ENCODE results near the gene SFXN5.

The SFXN5 gene

DNA sequence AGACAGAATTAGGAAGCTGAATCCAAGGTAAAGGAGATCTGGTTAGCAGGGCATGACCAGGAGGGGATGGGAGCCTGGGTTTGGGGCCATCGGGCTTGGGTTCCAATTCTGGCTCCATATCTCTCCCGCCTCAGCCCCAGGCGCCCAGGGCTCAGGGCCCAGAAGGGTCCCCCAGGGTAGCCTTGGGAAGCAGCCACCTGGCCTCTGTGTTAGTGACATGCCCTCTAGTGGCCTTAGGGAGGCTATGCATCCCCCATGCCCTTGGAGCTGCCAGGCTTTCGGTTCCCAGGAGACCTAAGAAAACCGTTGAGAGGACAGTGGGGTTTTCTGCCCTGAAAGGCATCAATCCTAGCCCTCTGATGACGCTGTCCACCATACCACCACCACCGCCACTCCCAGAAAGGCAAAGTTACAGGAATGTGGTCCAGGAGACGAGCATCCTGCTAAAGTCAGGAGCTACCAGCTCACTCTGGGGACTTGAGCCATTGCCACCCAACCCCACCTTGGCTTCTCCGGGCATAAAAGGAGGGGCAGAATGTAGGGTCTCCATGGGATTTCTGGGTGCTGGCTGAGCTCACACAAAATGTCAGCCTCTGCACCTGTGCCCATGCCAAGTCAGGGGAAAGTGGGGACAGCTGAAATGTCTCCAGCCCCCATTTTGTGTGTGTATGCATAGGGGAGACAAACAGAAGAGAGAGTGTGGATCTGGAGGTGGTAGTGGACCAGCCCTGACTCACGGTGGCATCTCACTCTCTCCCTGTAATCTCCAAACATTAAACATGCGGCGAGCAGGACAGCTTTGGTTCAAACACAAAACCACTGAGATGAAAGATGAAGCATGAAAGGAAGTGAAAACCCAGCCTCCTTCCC lies 97.7 kb downstream of the SFXN5 start:
- peak in 3 of 6 experiments; percentile 3 to 12 (median 7) for DNase-seq

DNA sequence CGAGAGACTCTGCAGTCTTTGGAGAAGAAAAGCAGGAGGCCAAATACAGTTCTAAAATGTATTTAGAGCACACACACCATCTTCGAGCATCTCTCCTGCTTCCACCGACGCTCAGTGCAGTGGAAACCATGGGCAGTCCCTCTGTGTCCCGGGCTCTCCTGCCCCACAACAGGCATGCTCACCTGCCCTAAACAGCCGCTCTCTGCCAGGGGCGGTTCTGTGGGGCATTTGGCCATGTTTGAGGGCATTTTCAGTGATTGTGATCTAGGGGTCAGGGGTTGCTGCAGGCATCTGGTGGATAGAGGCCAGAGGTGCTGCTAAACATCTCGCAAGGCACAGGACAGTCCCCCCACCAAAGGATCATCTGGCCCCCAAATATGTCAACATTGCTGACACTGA lies 98.4 kb downstream of the SFXN5 start:
- no peak for DNase-seq

DNA sequence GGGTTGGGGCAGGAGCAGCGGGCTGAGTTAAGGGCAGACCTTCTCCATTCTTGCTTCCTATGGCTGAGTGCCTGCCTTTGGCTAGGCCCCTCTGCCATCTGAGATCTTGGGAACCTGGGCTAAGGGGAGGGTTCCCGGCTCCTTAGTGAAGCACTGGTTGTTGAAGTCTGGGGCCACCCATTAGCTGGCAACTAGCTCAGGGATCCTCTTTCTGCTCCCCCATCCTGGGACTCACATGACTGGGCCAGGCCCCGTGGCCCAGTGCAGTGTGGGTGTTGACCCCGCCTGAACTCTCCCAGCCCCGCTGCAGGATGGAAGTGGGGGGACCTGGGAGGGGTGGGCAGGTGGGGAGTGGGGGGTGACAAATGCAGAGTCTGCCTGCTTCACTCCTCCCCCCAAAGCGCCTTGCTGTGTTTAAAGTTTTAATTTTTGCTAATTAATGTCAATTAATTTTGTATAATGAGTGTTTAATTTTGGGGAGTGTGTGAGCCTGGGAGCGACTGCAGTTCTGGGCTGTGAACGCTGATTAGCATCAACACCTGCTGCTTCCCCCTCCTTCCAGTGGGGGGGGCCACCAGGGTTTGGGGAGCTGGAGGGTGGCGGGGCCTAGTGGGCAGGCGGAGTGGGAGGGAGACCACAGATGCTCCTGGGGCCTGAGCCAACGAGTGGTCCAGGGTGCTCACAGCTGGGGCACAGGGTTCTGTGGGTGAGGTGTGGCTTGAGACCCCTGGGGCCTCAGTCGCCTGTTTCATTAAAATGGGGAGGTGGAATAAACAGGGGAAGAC lies 99.0 kb downstream of the SFXN5 start:
- DNase-seq, result no peak

DNA sequence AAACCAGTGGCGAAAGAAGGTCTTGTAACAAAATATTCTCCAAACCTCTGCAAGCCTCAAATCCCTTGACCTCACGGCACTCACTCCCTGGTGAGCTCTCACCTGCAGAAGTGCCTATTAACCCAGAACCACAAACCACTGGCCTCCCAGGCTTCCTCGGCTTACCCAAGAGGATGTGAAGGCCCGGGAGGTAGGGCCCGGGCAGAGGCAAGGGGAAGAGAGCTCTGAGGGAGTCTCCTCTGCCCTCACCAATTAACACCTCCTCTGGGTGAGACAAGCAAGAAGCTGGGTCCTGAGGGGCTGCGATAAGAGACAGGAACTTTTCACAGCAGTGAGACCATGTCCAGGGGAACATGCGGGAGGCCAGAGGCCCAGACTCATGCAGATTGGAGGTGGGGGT lies 100.5 kb downstream of the SFXN5 start:
- no peak for DNase-seq

DNA sequence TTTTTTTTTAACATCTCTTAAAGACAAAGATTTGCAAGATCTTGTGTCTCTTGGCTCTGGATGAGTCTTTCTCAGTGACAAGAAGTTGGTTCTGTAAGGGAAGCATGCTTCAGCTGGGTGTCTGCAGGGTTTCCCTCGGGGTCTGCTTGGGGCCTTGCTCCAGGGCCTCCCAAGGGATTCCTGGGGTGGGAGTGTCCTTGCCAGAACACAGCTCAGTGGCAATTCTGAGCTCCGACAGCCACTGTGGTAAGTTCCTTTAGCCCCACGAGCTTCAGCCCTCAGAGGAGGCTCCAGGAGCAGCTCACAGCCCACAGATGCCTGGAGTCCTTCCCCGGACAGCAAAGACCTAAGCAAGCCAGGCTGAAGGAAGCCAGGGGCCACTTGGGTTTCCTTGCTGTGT lies 101.8 kb downstream of the SFXN5 start:
- DNase-seq, result no peak

DNA sequence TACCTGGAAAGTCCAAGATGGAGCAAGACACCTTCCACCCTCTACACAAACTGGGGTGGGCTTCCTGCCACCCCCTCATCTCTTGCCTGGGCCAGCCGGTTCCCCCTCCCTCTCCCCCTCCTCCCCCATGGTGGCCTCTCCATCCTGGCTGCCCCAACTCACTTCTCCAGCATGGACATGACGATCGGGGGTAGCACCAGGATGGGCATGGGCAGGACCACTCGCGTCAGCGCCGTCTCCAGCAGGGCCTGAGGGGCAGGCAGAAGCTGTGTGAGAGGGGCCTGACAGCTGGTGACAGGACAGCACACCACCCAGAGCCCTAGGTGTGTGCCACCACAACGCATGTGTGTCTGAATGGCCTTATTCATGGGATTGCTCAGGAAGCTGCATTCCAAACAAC lies 103.2 kb downstream of the SFXN5 start:
- DNase-seq, result no peak

DNA sequence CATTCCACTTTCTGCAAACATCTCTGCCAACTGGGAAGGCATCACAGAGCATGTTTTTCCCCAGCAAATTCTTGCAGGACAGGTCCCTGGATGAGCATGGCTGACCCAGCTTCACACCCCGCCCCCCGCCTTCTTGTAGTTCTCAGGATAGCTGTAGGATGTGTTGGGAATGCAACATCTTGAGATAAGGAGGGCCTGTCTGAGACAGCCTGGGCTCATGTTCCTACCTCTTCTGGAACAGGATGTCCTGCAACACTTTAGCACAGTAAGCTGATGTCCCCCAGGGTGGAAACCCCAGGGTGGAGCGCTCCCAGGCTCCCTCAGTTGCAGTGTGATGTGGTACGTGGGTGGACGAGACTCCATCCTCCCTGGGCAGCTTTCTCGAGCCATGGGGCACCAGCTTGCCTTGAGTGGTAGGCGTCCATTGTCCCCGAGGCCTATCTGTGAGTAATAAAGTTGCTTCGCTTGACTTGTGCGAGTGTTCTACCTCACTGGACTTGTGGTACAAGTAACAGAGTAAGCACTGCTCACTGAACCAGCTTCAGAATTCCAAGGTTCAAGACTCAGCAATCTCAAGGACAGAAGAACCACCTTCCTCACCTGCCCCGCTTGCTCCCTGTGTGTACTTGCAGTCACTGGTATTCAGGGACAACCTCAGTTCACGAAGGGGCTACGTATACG lies 105.6 kb downstream of the SFXN5 start:
- DNase-seq, result no peak

DNA sequence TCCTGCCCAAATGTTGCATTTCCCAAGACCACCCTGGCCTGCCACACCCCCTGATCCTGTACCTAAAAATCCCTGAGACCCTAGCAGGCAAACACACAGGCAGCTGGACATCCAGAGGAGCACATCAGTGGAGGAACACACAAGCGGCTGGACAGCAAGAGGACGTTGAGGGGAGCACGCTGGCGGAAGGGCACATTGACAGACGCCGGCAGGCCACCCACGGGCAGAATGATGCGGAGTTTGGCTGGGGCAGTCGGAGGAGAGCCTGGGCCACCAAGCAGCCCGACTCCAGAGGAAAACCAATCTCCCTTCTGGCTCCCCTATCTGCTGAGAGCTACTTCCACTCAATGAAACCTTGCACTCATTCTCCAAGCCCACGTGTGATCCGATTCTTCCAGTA lies 106.5 kb downstream of the SFXN5 start:
- no peak for DNase-seq

DNA sequence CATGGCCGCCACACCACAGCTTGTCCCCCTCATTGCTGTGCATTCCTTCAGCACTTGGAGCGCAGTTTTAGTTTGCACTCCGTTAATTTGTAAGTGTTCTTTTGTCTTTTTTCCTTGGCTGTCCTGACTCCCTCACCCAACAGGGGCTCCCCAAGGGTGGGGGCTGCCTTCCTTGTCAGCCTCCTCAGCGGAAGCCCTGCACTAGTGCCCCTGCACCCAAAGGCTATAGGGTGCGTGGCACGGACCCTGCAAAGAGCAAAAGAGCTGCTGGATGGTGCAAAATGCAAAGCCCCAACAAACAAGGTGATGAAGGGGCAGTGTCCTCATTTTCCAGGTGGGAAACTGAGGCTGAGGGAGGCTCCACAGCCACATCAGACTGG lies 107.4 kb downstream of the SFXN5 start:
- no peak for DNase-seq

DNA sequence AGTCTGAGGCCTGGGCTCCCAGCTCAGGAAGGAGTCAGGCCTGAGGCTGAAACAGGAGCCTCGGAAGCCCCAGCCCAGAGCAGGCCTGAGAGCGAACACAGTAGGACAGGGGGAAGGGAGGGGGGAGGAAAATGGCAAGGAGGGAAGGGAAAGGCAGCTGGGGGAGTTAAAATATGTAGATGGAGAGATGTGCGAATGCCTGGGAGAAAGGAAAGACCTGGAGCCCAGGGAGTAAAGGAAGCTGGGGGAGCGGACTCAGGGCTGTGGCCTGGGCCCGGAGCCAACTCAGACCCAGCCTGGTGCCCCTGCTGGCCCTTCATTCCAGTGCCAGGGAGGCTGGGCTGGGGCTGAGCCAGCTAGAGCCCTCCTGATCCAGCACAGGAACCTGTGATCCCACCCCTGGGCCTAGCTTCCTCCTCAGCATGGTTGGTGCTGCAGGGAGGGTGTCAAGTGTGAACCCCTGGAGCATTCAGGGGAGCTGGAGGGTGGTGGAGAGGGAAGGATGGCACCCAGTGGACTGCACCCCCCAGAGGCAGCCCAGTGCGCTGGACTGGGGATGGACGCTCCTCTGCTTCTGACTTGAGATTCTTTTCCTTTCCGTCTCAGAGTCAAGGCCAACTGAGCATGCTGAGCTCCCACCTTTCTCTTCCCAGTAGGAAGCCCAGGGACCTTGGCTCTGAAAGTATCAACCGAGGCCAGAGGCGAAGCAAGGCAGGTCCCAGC lies 107.9 kb downstream of the SFXN5 start:
- DNase-seq, result no peak

DNA sequence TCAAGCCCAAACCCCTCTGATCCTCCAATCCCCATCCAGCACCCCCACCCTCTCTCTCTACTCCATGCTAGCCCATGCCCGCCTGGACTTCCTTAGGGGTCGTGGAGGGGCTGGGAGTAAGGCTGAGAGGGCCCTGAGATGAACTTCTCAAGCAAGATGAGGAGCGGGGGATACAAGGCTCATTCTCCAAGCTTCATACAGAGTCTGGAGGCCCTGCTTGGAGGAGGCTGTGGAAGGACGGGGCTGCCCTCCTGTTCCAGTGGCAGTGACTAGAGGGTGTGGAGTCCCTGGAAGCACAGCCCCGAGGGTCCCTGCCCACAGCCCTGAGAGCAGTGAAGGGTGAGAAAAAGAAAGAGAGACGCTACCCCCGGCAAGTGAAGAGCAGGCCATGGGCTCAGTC lies 108.6 kb downstream of the SFXN5 start:
- DNase-seq, result no peak

DNA sequence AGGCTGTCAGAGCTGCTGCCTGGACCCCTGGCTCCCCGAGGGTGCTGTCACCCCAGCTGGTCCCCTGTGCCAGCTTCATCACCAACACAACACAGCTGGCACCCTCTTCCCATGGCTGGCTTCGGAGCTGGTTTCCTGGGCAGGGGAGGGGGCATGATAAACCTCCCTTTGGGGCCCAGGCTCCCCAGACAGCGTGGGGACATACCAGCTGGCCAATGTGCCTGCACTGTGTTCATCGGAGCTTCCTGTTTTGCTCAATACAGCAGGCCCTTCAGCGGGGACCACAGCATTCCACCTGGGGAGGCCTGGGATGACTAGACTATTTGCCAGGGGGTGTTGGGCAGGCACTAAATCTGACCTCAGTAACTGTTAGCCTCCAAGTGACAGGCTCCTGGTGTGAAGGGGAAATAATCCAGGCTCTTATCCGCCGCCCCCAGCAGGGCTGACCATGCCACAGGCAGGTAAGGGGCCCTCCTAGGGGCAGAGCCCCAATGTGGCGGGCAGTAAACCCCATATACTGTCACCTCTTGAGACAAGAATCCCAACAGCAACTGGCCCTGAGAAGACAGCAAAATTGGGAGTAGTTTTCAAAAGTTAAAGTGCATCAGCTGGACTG lies 109.6 kb downstream of the SFXN5 start:
- no peak for DNase-seq

DNA sequence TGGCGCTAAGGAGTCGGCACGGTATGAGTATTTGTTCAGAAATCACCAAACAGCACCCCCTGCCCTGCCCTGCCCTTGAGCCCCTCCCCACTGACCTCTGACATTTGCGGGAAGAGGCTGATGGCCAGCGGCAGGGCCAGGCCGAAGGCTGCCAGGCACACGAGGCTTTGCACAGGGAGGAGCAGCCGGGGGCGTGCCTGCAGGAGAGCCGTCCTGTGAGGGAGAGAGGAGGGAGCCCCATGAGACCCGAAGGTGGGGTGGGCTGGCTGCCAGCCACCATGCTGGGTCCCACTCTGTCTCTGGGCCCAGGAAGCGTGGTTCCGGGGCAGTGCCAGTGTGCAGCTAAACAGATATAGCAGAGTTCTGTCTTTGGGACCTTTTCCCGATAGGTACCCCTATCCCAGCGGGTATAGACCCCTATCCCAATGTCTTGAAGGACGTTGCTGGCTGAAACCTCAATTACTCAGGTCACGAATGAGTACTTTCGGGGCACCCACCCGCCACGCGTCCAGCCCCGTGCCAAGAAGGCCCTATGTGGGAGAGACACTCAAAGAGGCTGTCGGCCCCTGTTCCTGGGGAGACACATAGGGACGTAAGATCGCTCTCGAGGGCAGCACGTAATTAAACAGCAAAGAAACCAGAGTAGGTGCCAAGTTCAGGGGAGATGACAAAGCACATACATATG lies 110.3 kb downstream of the SFXN5 start:
- no peak for DNase-seq

DNA sequence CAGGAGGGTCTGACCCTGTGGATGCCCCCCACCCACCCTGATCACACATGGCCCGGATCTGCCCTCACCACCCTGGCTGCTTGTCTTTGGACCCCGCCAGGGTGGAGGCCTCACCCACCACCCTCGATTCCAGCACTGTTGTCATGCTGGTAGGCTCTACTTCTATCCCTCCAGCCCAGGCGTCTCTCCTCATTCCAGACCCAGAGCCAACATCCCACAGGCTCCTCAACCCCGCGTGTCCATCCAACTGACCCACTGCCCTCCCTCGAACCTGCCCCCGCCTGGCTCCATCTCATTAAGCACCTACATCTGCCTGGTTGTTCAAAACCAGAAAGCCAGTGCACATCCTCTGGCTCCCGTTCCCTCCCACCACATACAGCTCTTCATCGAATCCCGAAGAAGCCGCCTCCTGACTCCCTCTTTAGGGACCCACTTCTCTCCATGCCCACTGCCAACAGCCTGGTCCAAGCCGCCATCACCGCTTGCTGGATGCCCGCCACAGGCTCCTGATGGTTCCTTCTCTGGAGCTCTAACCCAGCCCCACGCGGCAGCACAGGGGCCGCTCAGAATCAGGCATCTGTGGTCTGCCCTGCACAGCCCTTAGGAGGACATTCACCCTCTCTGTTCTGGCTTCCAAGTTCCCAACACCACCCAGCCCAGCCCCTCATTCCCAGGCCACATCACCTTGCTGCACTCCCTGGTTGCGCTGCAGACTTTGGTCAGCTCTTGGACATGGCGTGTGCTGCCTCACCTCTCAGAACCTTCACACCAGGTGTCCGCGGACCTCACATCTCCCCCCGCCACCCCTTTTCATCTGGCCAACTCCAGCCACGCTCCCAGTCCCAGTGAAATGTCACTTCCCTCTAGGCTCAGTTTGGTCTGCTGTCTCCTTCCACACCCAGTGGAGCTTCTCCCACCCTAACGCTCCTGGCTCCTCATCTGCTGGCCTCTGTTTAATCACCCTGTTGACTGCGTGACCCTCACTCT lies 111.2 kb downstream of the SFXN5 start:
- DNase-seq, result no peak

DNA sequence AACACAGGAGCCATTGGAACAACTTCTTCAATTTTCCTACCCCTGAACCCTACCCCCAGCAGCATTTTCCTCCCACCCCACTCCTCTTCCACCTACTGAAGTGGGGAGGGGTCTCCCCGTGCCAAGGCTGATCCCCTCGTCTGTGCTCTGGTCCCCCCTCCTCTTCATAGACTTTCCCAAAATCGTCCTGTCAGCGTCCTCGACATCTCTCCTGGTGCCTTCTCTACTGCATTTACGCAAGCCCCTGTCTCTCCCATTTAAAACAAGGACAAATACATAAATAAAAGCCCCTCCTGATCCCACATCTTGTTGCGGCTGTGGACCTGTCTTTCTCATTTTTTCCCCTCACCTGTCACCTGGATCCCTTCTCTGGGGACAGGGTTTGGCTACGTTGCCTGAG lies 112.0 kb downstream of the SFXN5 start:
- no peak for DNase-seq

DNA sequence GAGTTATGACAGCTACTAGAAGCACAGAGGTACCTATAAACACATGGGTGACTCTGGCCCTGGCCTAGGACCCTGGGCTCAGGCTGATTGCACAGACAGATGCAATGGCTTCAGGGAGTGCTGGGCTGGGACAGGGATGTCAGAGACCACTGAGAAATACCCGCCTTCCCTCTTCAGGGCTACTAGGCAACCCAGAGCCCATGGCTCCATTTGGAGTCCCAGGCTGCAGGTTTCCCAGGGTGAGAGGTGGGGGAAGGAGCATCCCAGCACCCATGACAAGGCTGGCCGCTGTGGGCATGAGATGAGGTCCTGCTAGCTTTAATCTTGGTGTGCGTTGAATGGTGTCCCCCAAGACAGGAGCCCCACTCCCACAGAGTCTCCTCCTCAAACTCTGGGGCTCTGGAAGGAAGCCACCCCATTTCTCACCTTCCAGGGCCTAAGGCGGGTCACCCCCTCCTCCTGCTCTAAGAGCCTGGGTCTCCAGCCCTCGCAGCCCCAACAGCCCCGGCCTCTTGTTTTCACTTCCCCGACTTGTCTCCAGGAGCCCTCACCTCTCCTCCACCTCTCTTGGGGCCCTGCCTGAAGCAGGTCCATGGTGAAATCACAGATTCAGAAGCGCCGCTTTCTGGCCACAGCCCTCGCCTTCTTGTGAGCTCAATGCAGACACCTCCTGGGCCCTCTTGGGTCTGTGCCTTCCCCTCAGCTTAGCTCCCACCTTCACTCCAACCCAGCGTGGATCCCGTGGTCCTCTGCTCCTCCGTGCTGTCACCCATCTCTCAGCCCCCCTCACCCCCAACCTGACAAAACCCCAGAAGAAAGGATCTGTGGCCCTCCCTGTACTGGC lies 112.7 kb downstream of the SFXN5 start:
- no peak for DNase-seq

DNA sequence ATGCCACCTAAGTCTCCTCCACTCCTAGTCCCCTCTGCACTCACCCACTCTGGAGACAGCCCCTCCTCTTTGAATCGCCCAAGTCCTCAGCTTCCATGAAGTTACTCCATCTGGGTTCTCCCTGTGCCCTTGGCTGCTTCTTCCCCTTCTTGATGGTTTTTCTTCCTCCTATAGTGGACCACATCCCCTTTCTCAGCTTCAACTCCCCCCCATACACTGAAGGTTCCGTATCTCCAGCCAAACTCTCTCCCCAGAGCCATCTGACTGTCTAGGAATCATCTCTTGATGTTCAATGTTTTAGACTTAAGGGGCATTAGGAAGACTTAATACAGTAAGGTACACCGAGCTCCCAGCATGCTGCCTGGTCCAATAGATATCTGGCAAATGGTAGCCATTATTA lies 114.6 kb downstream of the SFXN5 start:
- DNase-seq, result no peak

DNA sequence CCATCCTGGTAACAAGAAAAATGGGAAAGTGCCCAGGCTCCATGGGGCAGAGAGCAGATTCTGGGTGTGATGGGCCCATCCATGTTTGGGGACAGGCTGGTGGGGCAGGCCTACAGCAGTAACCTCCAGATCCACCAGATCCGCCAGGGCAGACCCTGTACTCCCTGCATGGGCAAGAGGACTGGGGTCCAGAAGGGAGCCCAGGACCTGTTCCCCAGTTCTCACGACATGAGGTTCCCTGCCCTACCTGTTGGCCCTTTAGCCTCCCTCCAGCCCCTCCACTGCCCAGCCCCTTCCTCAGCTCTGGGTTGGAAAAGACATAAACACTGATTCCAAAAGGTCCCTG lies 115.5 kb downstream of the SFXN5 start:
- no peak for DNase-seq

DNA sequence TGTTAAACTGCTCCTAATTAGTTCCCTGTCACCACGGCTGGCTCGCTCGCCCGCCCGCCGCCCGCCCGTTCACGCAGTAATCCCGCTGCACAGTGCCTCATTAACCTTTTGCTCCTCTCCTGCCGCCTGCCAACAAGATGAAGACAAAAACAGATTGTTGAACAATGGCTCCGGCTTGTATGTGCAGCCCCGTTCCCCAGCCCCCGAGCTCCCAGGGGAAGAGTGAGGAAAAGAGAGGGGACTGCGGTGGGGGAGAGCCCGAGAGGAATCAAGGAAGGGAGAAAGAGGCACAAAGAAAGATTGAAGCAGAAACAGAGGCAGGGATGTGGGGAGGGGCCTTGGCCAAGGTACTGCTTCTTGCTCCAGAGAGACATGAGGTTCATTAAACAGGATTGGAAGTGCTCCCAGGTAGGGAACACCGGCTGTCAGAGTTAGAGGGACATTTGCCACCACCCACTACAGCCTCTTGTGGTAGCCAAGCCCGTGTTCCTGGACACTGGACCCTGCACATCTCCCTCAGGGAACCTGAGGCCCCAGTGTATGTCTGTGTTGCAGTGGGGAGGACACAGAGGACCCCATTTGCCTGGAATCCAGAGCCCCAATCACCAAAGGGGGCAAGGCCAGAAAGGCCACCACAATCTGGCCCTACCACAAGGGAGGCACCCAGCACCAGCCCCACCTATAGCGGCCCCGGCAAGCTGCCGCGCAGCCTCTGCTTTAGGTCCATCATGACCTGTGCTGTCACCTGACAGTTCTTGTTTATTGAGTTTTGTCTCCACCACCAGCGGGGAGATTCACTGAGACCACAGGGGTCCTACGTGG lies 116.1 kb downstream of the SFXN5 start:
- no peak for DNase-seq

All from stimulated activated naive CD4-positive, alpha-beta T cell (primary cell).